ENCODE measurements around the gene THSD4. TPM values are rescaled to one million over a fixed set of nuclear protein-coding genes. Genes with fewer than 3 reads are reported as not detected.
"Not testable (repeated sequence)": the region's sequence is repeated elsewhere in the genome, so short reads cannot be mapped to it uniquely, and the experiment has no call there.

Gene THSD4
- total and polyA plus RNA-seq, 5 donors from 2014 or later, result not detected

GRCh38 chr15:71435552-71435951, 320.3 kb downstream of the THSD4 start:
- ATAC-seq (ENCODE audit: low read depth in 2 of 2) (no peak), DNase-seq (no peak)
- Histone ChIP-seq H3K27me3 (ENCODE audit: control insufficient read depth, insufficient read depth, low read length) (peaks cover 5% of the 10 kb centered on the region), H3K27ac (ENCODE audit: insufficient read depth, low read length, poor library complexity, severe bottlenecking) (no peak overlapping the region), H3K9me3 (ENCODE audit: control insufficient read depth in 2 of 2, low read length in 2 of 2) (no peaks in the 10 kb centered on the region), H3K4me3 (ENCODE audit: low read depth, low read length) (no peak overlapping the region), H3K4me1 (ENCODE audit: control insufficient read depth, insufficient read depth, low read length, poor library complexity, severe bottlenecking) (no peaks in the 10 kb centered on the region), H3K36me3 (ENCODE audit: control insufficient read depth, insufficient read depth, low read length) (no peaks in the 10 kb centered on the region)
- H3K4me1 Mint-ChIP-seq, result no peaks in the 10 kb centered on the region
- no peak overlapping the region for H3K4me3 Mint-ChIP-seq
- H3K27me3 Mint-ChIP-seq, result peaks cover 23% of the 10 kb centered on the region
- H3K36me3 Mint-ChIP-seq, result no peaks in the 10 kb centered on the region
- peaks cover 0 to 1% (median 0%) of the 10 kb centered on the region in 7 donors for H3K9me3 Mint-ChIP-seq
- H3K27ac Mint-ChIP-seq, result no peak overlapping the region

- Mint-ChIP-seq H3K4me1 (no peaks in the 10 kb centered on the region), H3K9me3 (no peaks in the 10 kb centered on the region), H3K27me3 (peaks cover 29% of the 10 kb centered on the region), H3K4me3 (no peak overlapping the region), H3K36me3 (no peaks in the 10 kb centered on the region), H3K27ac (no peak overlapping the region)
- Histone ChIP-seq H3K36me3 (ENCODE audit: control insufficient read depth, insufficient read depth, low read length) (no peaks in the 10 kb centered on the region), H3K4me1 (ENCODE audit: control insufficient read depth, insufficient read depth, low read length, poor library complexity, severe bottlenecking) (no peaks in the 10 kb centered on the region), H3K27me3 (ENCODE audit: control insufficient read depth, insufficient read depth, low read length) (peaks cover 5% of the 10 kb centered on the region), H3K9me3 (ENCODE audit: control insufficient read depth in 2 of 2, low read length in 2 of 2) (no peaks in the 10 kb centered on the region), H3K27ac (ENCODE audit: insufficient read depth, low read length, poor library complexity, severe bottlenecking) (no peak overlapping the region), H3K4me3 (ENCODE audit: low read depth, low read length) (no peak overlapping the region)
- no peak for DNase-seq
- ATAC-seq (ENCODE audit: low read depth in 2 of 2), result no peak
Observed at GRCh38 chr15:71436854-71437253, 321.6 kb downstream of the THSD4 start.

GRCh38 chr15:71437404-71437803, 322.1 kb downstream of the THSD4 start:
- no peaks in the 10 kb centered on the region for H3K9me3 ChIP-seq (ENCODE audit: control insufficient read depth in 2 of 2, low read length in 2 of 2)
- H3K27ac ChIP-seq (ENCODE audit: insufficient read depth, low read length, poor library complexity, severe bottlenecking), result no peak overlapping the region
- Mint-ChIP-seq H3K4me1 (no peaks in the 10 kb centered on the region), H3K9me3 (no peaks in the 10 kb centered on the region), H3K27ac (no peak overlapping the region), H3K27me3 (peaks cover 29% of the 10 kb centered on the region), H3K36me3 (no peaks in the 10 kb centered on the region), H3K4me3 (no peak overlapping the region)
- no peaks in the 10 kb centered on the region for H3K4me1 ChIP-seq (ENCODE audit: control insufficient read depth, insufficient read depth, low read length, poor library complexity, severe bottlenecking)
- no peak overlapping the region for H3K4me3 ChIP-seq (ENCODE audit: low read depth, low read length)
- H3K27me3 ChIP-seq (ENCODE audit: control insufficient read depth, insufficient read depth, low read length), result peaks cover 5% of the 10 kb centered on the region
- ATAC-seq (ENCODE audit: low read depth in 2 of 2) (no peak), DNase-seq (no peak)
- H3K36me3 ChIP-seq (ENCODE audit: control insufficient read depth, insufficient read depth, low read length), result no peaks in the 10 kb centered on the region

GRCh38 chr15:71437919-71438318, 322.6 kb downstream of the THSD4 start:
- no peaks in the 10 kb centered on the region for H3K36me3 ChIP-seq (ENCODE audit: control insufficient read depth, insufficient read depth, low read length)
- no peak overlapping the region for H3K27ac ChIP-seq (ENCODE audit: insufficient read depth, low read length, poor library complexity, severe bottlenecking)
- Mint-ChIP-seq H3K4me3 (no peak overlapping the region), H3K27me3 (peaks cover 29% of the 10 kb centered on the region), H3K36me3 (no peaks in the 10 kb centered on the region), H3K27ac (no peak overlapping the region), H3K4me1 (no peaks in the 10 kb centered on the region), H3K9me3 (no peaks in the 10 kb centered on the region)
- H3K4me3 ChIP-seq (ENCODE audit: low read depth, low read length), result no peak overlapping the region
- DNase-seq (no peak), ATAC-seq (ENCODE audit: low read depth in 2 of 2) (no peak)
- peaks cover 5% of the 10 kb centered on the region for H3K27me3 ChIP-seq (ENCODE audit: control insufficient read depth, insufficient read depth, low read length)
- no peaks in the 10 kb centered on the region for H3K4me1 ChIP-seq (ENCODE audit: control insufficient read depth, insufficient read depth, low read length, poor library complexity, severe bottlenecking)
- no peaks in the 10 kb centered on the region for H3K9me3 ChIP-seq (ENCODE audit: control insufficient read depth in 2 of 2, low read length in 2 of 2)

GRCh38 chr15:71439478-71439877, 324.2 kb downstream of the THSD4 start:
- ATAC-seq (ENCODE audit: low read depth in 2 of 2); H3K4me3 ChIP-seq (ENCODE audit: low read depth, low read length); H3K4me1 ChIP-seq (ENCODE audit: control insufficient read depth, insufficient read depth, low read length, poor library complexity, severe bottlenecking); H3K27me3 ChIP-seq (ENCODE audit: control insufficient read depth, insufficient read depth, low read length); H3K4me3 Mint-ChIP-seq; DNase-seq; H3K9me3 Mint-ChIP-seq; H3K27ac Mint-ChIP-seq; H3K36me3 ChIP-seq (ENCODE audit: control insufficient read depth, insufficient read depth, low read length); H3K9me3 ChIP-seq (ENCODE audit: control insufficient read depth in 2 of 2, low read length in 2 of 2); H3K27ac ChIP-seq (ENCODE audit: insufficient read depth, low read length, poor library complexity, severe bottlenecking); H3K4me1 Mint-ChIP-seq; H3K36me3 Mint-ChIP-seq: not testable (repeated sequence)
- peaks cover 32% of the 10 kb centered on the region for H3K27me3 Mint-ChIP-seq

GRCh38 chr15:71440489-71441110, 325.3 kb downstream of the THSD4 start:
- Mint-ChIP-seq H3K4me1 (peaks cover 0 to 5% (median 0%) of the 10 kb centered on the region in 4 donors), H3K27ac (peak overlapping the region in 1 of 3 donors; percentile 43), H3K9me3 (no peaks in the 10 kb centered on the region), H3K4me3 (no peak overlapping the region), H3K27me3 (peaks cover 28% of the 10 kb centered on the region), H3K36me3 (no peaks in the 10 kb centered on the region)
- no peaks in the 10 kb centered on the region for H3K9me3 ChIP-seq (ENCODE audit: control insufficient read depth in 2 of 2, low read length in 2 of 2)
- ATAC-seq (ENCODE audit: low read depth in 2 of 2) (no peak), DNase-seq (peak in 2 of 3 donors; percentile 26 to 54)
- no peaks in the 10 kb centered on the region for H3K4me1 ChIP-seq (ENCODE audit: control insufficient read depth, insufficient read depth, low read length, poor library complexity, severe bottlenecking)
- no peaks in the 10 kb centered on the region for H3K36me3 ChIP-seq (ENCODE audit: control insufficient read depth, insufficient read depth, low read length)
- no peak overlapping the region for H3K4me3 ChIP-seq (ENCODE audit: low read depth, low read length)
- no peak overlapping the region for H3K27ac ChIP-seq (ENCODE audit: insufficient read depth, low read length, poor library complexity, severe bottlenecking)
- H3K27me3 ChIP-seq (ENCODE audit: control insufficient read depth, insufficient read depth, low read length), result peaks cover 6% of the 10 kb centered on the region

GRCh38 chr15:71443538-71443937, 328.3 kb downstream of the THSD4 start:
- Mint-ChIP-seq H3K4me3 (no peak overlapping the region), H3K27me3 (peaks cover 14% of the 10 kb centered on the region), H3K36me3 (no peaks in the 10 kb centered on the region), H3K27ac (no peak overlapping the region), H3K4me1 (peaks cover 0 to 5% (median 0%) of the 10 kb centered on the region in 4 donors), H3K9me3 (no peaks in the 10 kb centered on the region)
- Histone ChIP-seq H3K27me3 (ENCODE audit: control insufficient read depth, insufficient read depth, low read length) (peaks cover 4% of the 10 kb centered on the region), H3K36me3 (ENCODE audit: control insufficient read depth, insufficient read depth, low read length) (no peaks in the 10 kb centered on the region), H3K9me3 (ENCODE audit: control insufficient read depth in 2 of 2, low read length in 2 of 2) (no peaks in the 10 kb centered on the region), H3K4me1 (ENCODE audit: control insufficient read depth, insufficient read depth, low read length, poor library complexity, severe bottlenecking) (no peaks in the 10 kb centered on the region), H3K27ac (ENCODE audit: insufficient read depth, low read length, poor library complexity, severe bottlenecking) (no peak overlapping the region), H3K4me3 (ENCODE audit: low read depth, low read length) (no peak overlapping the region)
- no peak for ATAC-seq (ENCODE audit: low read depth in 2 of 2)
- DNase-seq, result peak in 1 of 3 donors; percentile 29

- Histone ChIP-seq H3K9me3 (ENCODE audit: control insufficient read depth in 2 of 2, low read length in 2 of 2) (no peaks in the 10 kb centered on the region), H3K36me3 (ENCODE audit: control insufficient read depth, insufficient read depth, low read length) (no peaks in the 10 kb centered on the region), H3K27me3 (ENCODE audit: control insufficient read depth, insufficient read depth, low read length) (peaks cover 4% of the 10 kb centered on the region), H3K4me1 (ENCODE audit: control insufficient read depth, insufficient read depth, low read length, poor library complexity, severe bottlenecking) (no peaks in the 10 kb centered on the region), H3K4me3 (ENCODE audit: low read depth, low read length) (no peak overlapping the region), H3K27ac (ENCODE audit: insufficient read depth, low read length, poor library complexity, severe bottlenecking) (no peak overlapping the region)
- DNase-seq (no peak), ATAC-seq (ENCODE audit: low read depth in 2 of 2) (no peak)
- Mint-ChIP-seq H3K4me3 (no peak overlapping the region), H3K4me1 (peaks cover 0 to 5% (median 0%) of the 10 kb centered on the region in 4 donors), H3K9me3 (no peaks in the 10 kb centered on the region), H3K27me3 (peaks cover 14% of the 10 kb centered on the region), H3K27ac (no peak overlapping the region), H3K36me3 (no peaks in the 10 kb centered on the region)
Observed at GRCh38 chr15:71444032-71444810, 328.9 kb downstream of the THSD4 start.
